Small intestine (tissue), 7 donors: ENCODE measurements around the gene CST9. TPM values are rescaled to one million over a fixed set of nuclear protein-coding genes. Genes with fewer than 3 reads are reported as not detected.

ENCODE experiments used
- DNase-seq, 2 donors: peaks; one replicate each; pipeline versions ENCODE4 v3.0.0 to v3.0.0-alpha.2; 2013
- FAIRE-seq: peaks from 2 replicates; lab custom pipeline; 2012; peaks lifted over from hg19 to GRCh38; lab: Jason Lieb, UNC
- H3K27ac ChIP-seq, 3 donors: one replicate each; pipeline ENCODE4 v1.5.1; 2013; ENCODE audit warnings: low read length in 2 of 3, mild to moderate bottlenecking in 2 of 3, control low read depth in 1 of 3, inconsistent platforms in 1 of 3, low read depth in 1 of 3, moderate library complexity in 1 of 3
- H3K27me3 ChIP-seq, 3 donors: one replicate each; pipeline ENCODE4 v1.6.1; 2013; ENCODE audit warnings: low read length in 3 of 3, inconsistent platforms in 1 of 3; ENCODE audit not compliant: control insufficient read depth in 3 of 3, insufficient read depth in 3 of 3
- H3K36me3 ChIP-seq, 3 donors: one replicate each; pipeline ENCODE4 v1.6.1; 2013; ENCODE audit warnings: low read length in 3 of 3, inconsistent platforms in 1 of 3, low read depth in 1 of 3, mild to moderate bottlenecking in 1 of 3, moderate library complexity in 1 of 3; ENCODE audit not compliant: control insufficient read depth in 3 of 3, insufficient read depth in 2 of 3
- H3K4me1 ChIP-seq, 3 donors: one replicate each; pipeline ENCODE4 v1.6.1; 2013; ENCODE audit warnings: low read length in 2 of 3, inconsistent platforms in 1 of 3, low read depth in 1 of 3, mild to moderate bottlenecking in 1 of 3, moderate library complexity in 1 of 3; ENCODE audit not compliant: control insufficient read depth in 3 of 3, insufficient read depth in 2 of 3
- H3K4me3 ChIP-seq, 3 donors: one replicate each; pipeline ENCODE4 v1.5.1; 2013; ENCODE audit warnings: low read length in 3 of 3, control low read depth in 1 of 3, inconsistent platforms in 1 of 3, low read depth in 1 of 3, mild to moderate bottlenecking in 1 of 3, moderate library complexity in 1 of 3
- H3K9me3 ChIP-seq, 2 donors: one replicate each; pipeline ENCODE4 v1.6.1; 2013; ENCODE audit warnings: low read depth in 1 of 2, low read length in 1 of 2; ENCODE audit not compliant: control insufficient read depth in 2 of 2, insufficient read depth in 1 of 2
- WGBS, 3 donors: extraction: QIAGEN DNeasy Blood & Tissue Kit; methylation state at CpG; one replicate each; pipeline ENCODE4 v1.1.7; 2013; 5-methylcytosine and 5-hydroxymethylcytosine counted together
- polyA plus RNA-seq, 4 donors: library from polyadenylated mRNA; stranded (reverse) in 3 of 4; unstranded in 1 of 4; fragments of 200-250 nt in 3 of 4; fragments of 120-200 nt in 1 of 4; gene quantifications; one replicate each; pipeline versions ENCODE4 v1.2.1 to v1.2.3, GENCODE V29; 2013
- donor health status: healthy with polysubstance abuse.
- donor health status: control.
- donor health status: control.
- donor health status: Bipolar disorder and iron deficiency.
- donor health status: healthy.

CST9 gene
- polyA plus RNA-seq, 4 donors = not detected

- Histone ChIP-seq H3K27ac (peak overlapping the region in 2 of 3 donors; percentile 54 to 86), H3K36me3 (peaks cover 0 to 40% (median 13%) of the 10 kb centered on the region in 3 donors), H3K9me3 (peaks cover 0 to 7% of the 10 kb centered on the region in 2 donors), H3K4me3 (no peak overlapping the region), H3K4me1 (peaks cover 0 to 17% (median 0%) of the 10 kb centered on the region in 3 donors), H3K27me3 (no peaks in the 10 kb centered on the region)
- WGBS, 3 donors = 67 to 74% (median 74%) methylated on average over 12 of the region's 12 CpGs
- DNase-seq (peak in 1 of 2 donors; percentile 44), FAIRE-seq (no peak)
Observed at GRCh38 chr20:23629542-23630391, 24.1 kb upstream of the CST9 start.

GRCh38 chr20:23629017-23629541, 23.4 kb upstream of the CST9 start:
- Histone ChIP-seq H3K4me1 (peaks cover 0 to 17% (median 0%) of the 10 kb centered on the region in 3 donors), H3K27ac (peak overlapping the region in 2 of 3 donors; percentile 54 to 86), H3K27me3 (no peaks in the 10 kb centered on the region), H3K9me3 (peaks cover 0 to 7% of the 10 kb centered on the region in 2 donors), H3K36me3 (peaks cover 0 to 35% (median 10%) of the 10 kb centered on the region in 3 donors), H3K4me3 (no peak overlapping the region)
- 32 to 48% (median 41%) methylated on average over 7 of the region's 7 CpGs for WGBS, 3 donors
- FAIRE-seq = no peak
- DNase-seq = peak; percentile 66 to 92

- no peak overlapping the region for H3K4me3 ChIP-seq
- peak overlapping the region in 2 of 3 donors; percentile 23 to 83 for H3K27ac ChIP-seq
- H3K36me3 ChIP-seq = peaks cover 0 to 29% (median 4%) of the 10 kb centered on the region in 3 donors
- FAIRE-seq (no peak), DNase-seq (no peak)
- peaks cover 0 to 7% of the 10 kb centered on the region in 2 donors for H3K9me3 ChIP-seq
- peaks cover 0 to 17% (median 0%) of the 10 kb centered on the region in 3 donors for H3K4me1 ChIP-seq
- WGBS, 3 donors = 87 to 90% (median 89%) methylated on average over 6 of the region's 6 CpGs
- H3K27me3 ChIP-seq = no peaks in the 10 kb centered on the region
Observed at GRCh38 chr20:23628402-23629016, 22.8 kb upstream of the CST9 start.

- 69 to 84% (median 71%) methylated on average over 3 of the region's 3 CpGs for WGBS, 3 donors
- Histone ChIP-seq H3K27ac (no peak overlapping the region), H3K27me3 (no peaks in the 10 kb centered on the region), H3K4me3 (no peak overlapping the region), H3K4me1 (peaks cover 0 to 26% (median 0%) of the 10 kb centered on the region in 3 donors), H3K9me3 (peaks cover 0 to 7% of the 10 kb centered on the region in 2 donors), H3K36me3 (peaks cover 0 to 19% (median 0%) of the 10 kb centered on the region in 3 donors)
- FAIRE-seq = no peak
- DNase-seq = no peak
Observed at GRCh38 chr20:23627501-23627900, 21.8 kb upstream of the CST9 start.

- DNase-seq (peak; percentile 43 to 50), FAIRE-seq (no peak)
- Histone ChIP-seq H3K4me3 (no peak overlapping the region), H3K27ac (peak overlapping the region in 1 of 3 donors; percentile 6), H3K9me3 (peaks cover 0 to 7% of the 10 kb centered on the region in 2 donors), H3K4me1 (peaks cover 0 to 27% (median 0%) of the 10 kb centered on the region in 3 donors), H3K27me3 (peaks cover 0 to under 1% (median 0%) of the 10 kb centered on the region in 3 donors), H3K36me3 (peaks cover 0 to 7% (median 0%) of the 10 kb centered on the region in 3 donors)
- WGBS, 3 donors = 67 to 70% (median 70%) methylated on average over 4 of the region's 4 CpGs
Observed at GRCh38 chr20:23626040-23626620, 20.4 kb upstream of the CST9 start.

GRCh38 chr20:23625236-23625964, 19.7 kb upstream of the CST9 start:
- DNase-seq (no peak), FAIRE-seq (no peak)
- H3K9me3 ChIP-seq = peaks cover 0 to 7% of the 10 kb centered on the region in 2 donors
- H3K27me3 ChIP-seq = peaks cover 0 to 3% (median 0%) of the 10 kb centered on the region in 3 donors
- H3K4me1 ChIP-seq = peaks cover 0 to 31% (median 0%) of the 10 kb centered on the region in 3 donors
- peak overlapping the region in 1 of 3 donors; percentile 6 for H3K27ac ChIP-seq
- WGBS, 3 donors = 53 to 73% (median 56%) methylated on average over 9 of the region's 9 CpGs
- H3K4me3 ChIP-seq = no peak overlapping the region
- H3K36me3 ChIP-seq = peaks cover 0 to 4% (median 0%) of the 10 kb centered on the region in 3 donors

- Histone ChIP-seq H3K9me3 (peaks cover 0 to 7% of the 10 kb centered on the region in 2 donors), H3K36me3 (no peaks in the 10 kb centered on the region), H3K27ac (peak overlapping the region in 2 of 3 donors; percentile 24 to 41), H3K4me1 (peaks cover 0 to 23% (median 0%) of the 10 kb centered on the region in 3 donors), H3K27me3 (peaks cover 0 to 3% (median 0%) of the 10 kb centered on the region in 3 donors), H3K4me3 (no peak overlapping the region)
- no peak for FAIRE-seq
- peak in 1 of 2 donors; percentile 35 for DNase-seq
- WGBS, 3 donors = 73 to 79% (median 79%) methylated on average over 2 of the region's 2 CpGs
Observed at GRCh38 chr20:23624324-23624691, 18.6 kb upstream of the CST9 start.
